BJ (cell line): ENCODE results near the gene SNX27. TPM values are rescaled to one million over a fixed set of nuclear protein-coding genes. Genes with fewer than 3 reads are reported as not detected.
"Not testable (repeated sequence)": the region's sequence is repeated elsewhere in the genome, so short reads cannot be mapped to it uniquely, and the experiment has no call there.

Source experiments
- CTCF ChIA-PET: fragments of 350-600 bp; formaldehyde crosslinking; extraction: SDS; loops from one replicate; lab custom pipeline; 2021; ENCODE audit warnings: antibody characterized with exemption, inconsistent platforms; lab: Yijun Ruan, JAX
- POLR2A ChIA-PET: fragments of 300-600 bp; sonication (Branson Sonifier 250); formaldehyde crosslinking; extraction: SDS; loops from one replicate; lab custom pipeline; 2021; ENCODE audit warnings: antibody characterized with exemption; lab: Charles Lee
- DNase-seq: peaks from one replicate; pipeline ENCODE4 v3.0.0-alpha.2; 2011; ENCODE audit warnings: low read depth
- H3K27me3 ChIP-seq: 2 replicates; pipeline ENCODE4 v1.6.0; 2011; ENCODE audit warnings: low read length; ENCODE audit not compliant: control insufficient read depth, insufficient read depth
- H3K36me3 ChIP-seq: 2 replicates; pipeline ENCODE4 v1.5.1; 2011; ENCODE audit warnings: low read length; ENCODE audit not compliant: control insufficient read depth, insufficient read depth
- H3K4me3 ChIP-seq: 2 replicates; pipeline ENCODE4 v1.5.1; 2011; ENCODE audit warnings: low read depth, mild to moderate bottlenecking, control low read depth, low read length
- CTCF ChIP-seq: IDR thresholded peaks from 2 replicates; pipeline ENCODE4 v1.5.1; 2011; ENCODE audit warnings: low read depth, mild to moderate bottlenecking, control low read depth, inconsistent platforms, low read length, moderate library complexity; ENCODE audit not compliant: insufficient read depth
- polyA plus RNA-seq: library from polyadenylated mRNA; depleted of rRNA; stranded (reverse); fragments of >200 nt; gene quantifications from 2 replicates; pipeline ENCODE4 v1.2.3, GENCODE V29; 2011

Gene SNX27
- polyA plus RNA-seq, 1 experiment = 7.0 TPM

- TF ChIP-seq CTCF = no peak
These were observed 56.2 kb downstream of the SNX27 start for GRCh38 chr1:151668090-151668489.

GRCh38 chr1:151670036-151670675, 58.3 kb downstream of the SNX27 start:
- H3K27me3 ChIP-seq, DNase-seq, H3K4me3 ChIP-seq, H3K36me3 ChIP-seq, CTCF ChIA-PET, POLR2A ChIA-PET: not testable (repeated sequence)

More at GRCh38 chr1:151668090-151668489, 56.2 kb downstream of the SNX27 start:
- Histone ChIP-seq H3K36me3 (no peaks in the 10 kb centered on the region), H3K27me3 (no peaks in the 10 kb centered on the region), H3K4me3 (no peak overlapping the region)
- DNase-seq = no peak
- ChIA-PET CTCF (no interaction called here), POLR2A (no interaction called here)

GRCh38 chr1:151673407-151673806, 61.6 kb downstream of the SNX27 start:
- CTCF ChIA-PET = no interaction called here
- DNase-seq = no peak
- H3K36me3 ChIP-seq = no peaks in the 10 kb centered on the region
- POLR2A ChIA-PET = no interaction called here
- no peak for TF ChIP-seq CTCF
- no peak overlapping the region for H3K4me3 ChIP-seq
- H3K27me3 ChIP-seq = no peaks in the 10 kb centered on the region

GRCh38 chr1:151680391-151680790, 68.5 kb downstream of the SNX27 start:
- no peaks in the 10 kb centered on the region for H3K27me3 ChIP-seq
- CTCF ChIA-PET = interaction anchor here (0.9 to 1.0 kb wide), 2 partner anchors 41 to 87 kb away, joined by 3 read pairs; partner anchors contain the start of gene RIIAD1
- POLR2A ChIA-PET = no interaction called here
- no peak for DNase-seq
- no peak for TF ChIP-seq CTCF
- no peak overlapping the region for H3K4me3 ChIP-seq
- H3K36me3 ChIP-seq = no peaks in the 10 kb centered on the region; the same call in 1 of the 2 replicates

GRCh38 chr1:151680826-151681225, 69.0 kb downstream of the SNX27 start:
- no peak for TF ChIP-seq CTCF
- ChIA-PET POLR2A (no interaction called here), CTCF (interaction anchor here (0.9 to 1.0 kb wide), 2 partner anchors 40 to 87 kb away, joined by 3 read pairs; partner anchors contain the start of gene RIIAD1)
- Histone ChIP-seq H3K27me3 (no peaks in the 10 kb centered on the region), H3K36me3 (no peaks in the 10 kb centered on the region; the same call in 1 of the 2 replicates), H3K4me3 (no peak overlapping the region)
- DNase-seq = peak; percentile 58
